IPS-18c (cell line): ENCODE measurements around the gene HSPB1.
A peak's percentile ranks its signal among the peaks of the same experiment; 100 is the strongest.
"Not testable (repeated sequence)": the region's sequence is repeated elsewhere in the genome, so short reads cannot be mapped to it uniquely, and the experiment has no call there.

Experiments
- H3K4me3 ChIP-seq: 2 replicates; pipeline ENCODE4 v1.7.0; 2013; ENCODE audit warnings: low read depth, mild to moderate bottlenecking, low read length, moderate library complexity; ENCODE audit not compliant: insufficient read depth
- H3K9me3 ChIP-seq: one replicate; pipeline ENCODE4 v1.6.1; 2013; ENCODE audit warnings: mild to moderate bottlenecking, low read length, moderate library complexity; ENCODE audit not compliant: control insufficient read depth, insufficient read depth

HSPB1 gene

DNA sequence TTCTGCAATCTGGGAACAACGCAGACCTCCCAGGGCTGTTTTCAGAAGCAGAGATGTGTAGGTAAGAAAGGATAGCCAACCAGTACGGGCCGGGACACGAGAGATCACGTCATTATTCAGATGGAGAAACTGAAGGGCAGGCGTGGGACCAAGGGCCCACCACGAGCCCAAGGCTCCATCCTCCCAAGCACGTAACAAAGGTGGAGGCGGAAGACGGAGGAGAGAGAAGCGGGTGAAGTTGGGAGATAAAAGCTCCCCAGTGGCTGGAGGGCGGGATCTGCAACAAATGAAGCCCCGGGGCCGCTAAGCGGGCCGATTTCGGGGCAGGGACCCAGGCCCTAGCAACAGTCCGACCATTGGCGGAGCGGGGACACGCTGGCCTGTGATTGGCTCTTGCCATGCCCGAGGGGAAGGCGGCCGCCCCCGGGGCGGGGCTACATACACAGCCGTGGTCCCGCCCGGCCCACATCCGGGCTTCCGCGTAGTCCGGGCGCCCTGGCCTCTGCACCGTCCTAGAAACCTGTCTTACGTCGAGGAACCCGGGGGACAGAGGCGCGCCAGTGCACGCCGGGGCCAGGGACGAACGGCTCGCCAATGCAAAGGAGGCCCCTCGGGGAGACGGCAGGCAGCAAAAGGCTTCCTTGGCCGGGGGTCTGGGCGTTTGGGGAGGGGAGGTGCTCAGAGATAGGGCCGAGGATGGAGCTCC, 15.5 kb downstream of the HSPB1 start:
- H3K9me3 ChIP-seq = no peaks in the 10 kb centered on the region

DNA sequence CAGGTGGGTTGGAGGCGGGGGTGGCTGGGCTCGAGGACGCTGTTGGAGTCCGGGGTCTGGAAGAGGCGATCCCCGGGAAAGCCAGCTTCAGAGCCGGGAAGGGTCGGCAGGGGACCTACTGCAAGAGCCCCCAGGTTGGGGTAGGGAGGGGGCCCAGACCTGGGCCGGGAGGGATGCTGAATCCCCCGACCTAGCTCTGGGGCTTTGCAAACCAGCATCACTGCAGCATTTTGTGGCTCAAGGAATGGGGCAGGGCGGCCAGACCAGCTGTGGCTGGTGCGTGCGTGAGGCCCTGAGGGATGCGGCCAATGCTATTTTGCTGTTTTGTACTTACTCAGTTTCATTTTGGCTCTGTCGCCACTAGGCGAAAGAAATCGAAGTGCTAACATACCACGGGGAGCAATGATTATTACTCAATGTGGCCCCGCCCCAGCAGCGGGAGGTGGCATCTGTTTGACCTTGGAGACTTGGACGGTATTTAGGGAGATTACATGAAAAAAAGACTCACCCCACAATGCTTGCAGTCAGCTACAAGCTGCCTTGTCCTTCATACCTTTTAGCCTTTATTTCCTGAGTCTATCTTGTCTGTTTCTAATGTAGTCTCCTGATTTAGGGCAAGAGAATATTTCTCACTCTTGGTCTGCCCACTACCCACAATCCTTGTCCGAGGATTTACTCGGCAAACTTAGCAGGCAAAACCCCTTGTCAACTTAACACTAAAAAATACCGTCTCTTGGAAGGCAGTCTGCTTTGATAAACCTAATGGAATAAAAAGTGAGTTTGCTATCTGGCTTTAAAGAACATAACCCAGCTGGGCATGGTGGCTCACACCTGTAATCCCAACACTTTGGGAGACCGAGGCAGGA, 16.2 kb downstream of the HSPB1 start:
- Histone ChIP-seq H3K4me3 (peak overlapping the region; percentile 94), H3K9me3 (no peaks in the 10 kb centered on the region)

More for the DNA sequence above, 15.5 kb downstream of the HSPB1 start:
- peak overlapping the region; percentile 94 for H3K4me3 ChIP-seq

GRCh38 chr7:76325092-76325491, 22.6 kb downstream of the HSPB1 start:
- no peak overlapping the region for H3K4me3 ChIP-seq
- H3K9me3 ChIP-seq = no peaks in the 10 kb centered on the region

DNA sequence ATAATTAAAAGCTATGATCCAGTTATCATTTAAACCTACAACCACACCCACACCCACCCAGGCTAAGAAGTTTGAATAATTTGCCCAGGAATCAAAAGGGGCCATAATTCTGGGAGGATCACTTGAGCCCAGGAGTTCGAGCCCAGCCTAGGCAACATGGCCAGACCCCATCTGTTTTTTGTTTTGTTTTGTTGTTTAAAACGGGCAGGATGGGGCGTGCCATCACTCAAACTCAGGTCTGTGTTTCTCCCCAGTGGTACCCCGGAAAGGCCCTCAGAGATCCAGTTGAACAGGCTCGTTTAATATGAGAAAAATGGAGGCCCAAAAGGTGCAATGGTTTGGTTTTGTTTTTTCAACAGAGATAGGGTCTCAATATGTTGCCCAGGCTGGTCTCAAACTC, 23.3 kb downstream of the HSPB1 start:
- no peak overlapping the region for H3K4me3 ChIP-seq

GRCh38 chr7:76326646-76327233, 24.3 kb downstream of the HSPB1 start:
- Histone ChIP-seq H3K9me3 (no peaks in the 10 kb centered on the region), H3K4me3 (no peak overlapping the region)

More for the DNA sequence above, 23.3 kb downstream of the HSPB1 start:
- H3K9me3 ChIP-seq = no peaks in the 10 kb centered on the region

- H3K9me3 ChIP-seq = no peaks in the 10 kb centered on the region
- no peak overlapping the region for H3K4me3 ChIP-seq
Observed at GRCh38 chr7:76327610-76328009, 25.1 kb downstream of the HSPB1 start.

GRCh38 chr7:76328389-76328788, 25.9 kb downstream of the HSPB1 start:
- Histone ChIP-seq H3K9me3 (no peaks in the 10 kb centered on the region), H3K4me3 (no peak overlapping the region)

DNA sequence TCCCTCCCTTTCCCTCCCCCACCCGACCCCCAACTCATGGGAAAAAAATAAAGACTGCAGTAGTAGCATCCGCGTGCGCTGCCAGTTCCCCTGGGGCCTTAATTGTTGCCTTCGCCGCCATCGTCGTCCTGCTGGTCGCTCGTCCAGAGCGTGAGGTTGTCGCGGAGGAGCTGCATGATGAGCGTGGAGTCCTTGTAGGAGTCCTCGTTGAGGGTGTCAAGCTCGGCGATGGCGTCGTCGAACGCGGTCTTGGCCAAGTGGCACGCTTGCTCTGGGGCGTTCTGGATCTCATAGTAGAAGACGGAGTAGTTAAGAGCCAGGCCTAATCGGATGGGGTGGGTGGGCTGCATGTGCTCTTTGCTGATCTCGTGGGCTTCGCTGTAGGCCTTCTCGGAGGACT, 27.0 kb downstream of the HSPB1 start:
- Histone ChIP-seq H3K4me3 (no peak overlapping the region), H3K9me3 (no peaks in the 10 kb centered on the region)

DNA sequence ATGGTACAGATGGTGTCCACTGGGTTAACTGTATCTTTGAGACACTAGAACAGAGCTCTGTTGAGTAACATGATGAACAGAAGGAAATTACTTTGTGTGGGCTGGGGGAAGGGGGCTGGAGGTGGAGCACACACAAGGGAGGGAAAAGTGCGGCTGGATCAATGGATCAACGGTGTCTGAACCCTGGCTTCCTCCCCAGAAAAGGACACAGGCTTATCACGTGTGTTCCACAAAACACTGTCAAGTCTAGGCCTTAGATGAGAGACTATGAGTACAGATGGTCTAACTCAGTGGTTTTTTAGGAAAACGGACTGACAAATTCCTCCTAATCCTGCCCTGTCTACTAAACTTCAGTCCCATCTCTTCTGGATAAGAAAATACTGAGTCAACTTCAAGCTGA, 27.8 kb downstream of the HSPB1 start:
- H3K9me3 ChIP-seq = no peaks in the 10 kb centered on the region
- H3K4me3 ChIP-seq = no peak overlapping the region

DNA sequence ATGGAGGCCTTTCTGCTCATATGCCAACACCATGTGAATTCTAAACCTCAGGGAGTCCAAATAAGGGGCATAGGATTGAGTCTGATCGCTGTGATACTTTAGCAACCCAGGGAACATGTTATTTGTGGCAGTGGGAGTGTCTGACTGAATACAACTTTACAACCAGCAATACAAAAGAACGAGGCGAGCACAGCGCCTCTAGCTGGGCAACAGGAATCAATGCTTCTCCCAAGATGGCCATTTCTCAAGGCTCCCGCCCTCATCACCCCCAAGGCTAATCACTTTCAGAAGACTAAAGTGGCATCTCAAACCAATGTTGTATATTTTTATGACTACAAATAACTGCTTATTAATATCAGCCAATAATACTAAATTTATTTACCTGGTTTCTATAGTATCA, 28.2 kb downstream of the HSPB1 start:
- H3K4me3 ChIP-seq = no peak overlapping the region
- H3K9me3 ChIP-seq = no peaks in the 10 kb centered on the region

DNA sequence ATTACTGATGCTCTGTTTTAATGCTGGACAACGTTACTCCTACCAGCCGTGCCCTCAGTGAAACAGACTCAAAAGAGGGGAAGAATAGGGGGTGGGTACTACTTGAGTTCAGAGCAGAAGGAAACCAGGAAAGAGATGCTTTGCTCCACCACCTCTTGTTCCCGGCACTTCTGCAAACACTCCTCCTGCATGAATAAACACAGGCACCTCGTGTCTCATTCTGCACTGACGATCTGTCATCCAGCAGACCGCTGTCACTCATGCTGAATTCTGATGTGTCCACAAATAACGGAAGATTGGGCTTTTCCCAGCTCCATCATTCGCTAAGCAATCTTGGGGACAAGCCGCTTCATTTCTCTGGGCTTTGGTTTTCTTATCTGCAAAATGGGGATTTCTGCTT, 29.6 kb downstream of the HSPB1 start:
- Histone ChIP-seq H3K9me3 (no peaks in the 10 kb centered on the region), H3K4me3 (no peak overlapping the region)

DNA sequence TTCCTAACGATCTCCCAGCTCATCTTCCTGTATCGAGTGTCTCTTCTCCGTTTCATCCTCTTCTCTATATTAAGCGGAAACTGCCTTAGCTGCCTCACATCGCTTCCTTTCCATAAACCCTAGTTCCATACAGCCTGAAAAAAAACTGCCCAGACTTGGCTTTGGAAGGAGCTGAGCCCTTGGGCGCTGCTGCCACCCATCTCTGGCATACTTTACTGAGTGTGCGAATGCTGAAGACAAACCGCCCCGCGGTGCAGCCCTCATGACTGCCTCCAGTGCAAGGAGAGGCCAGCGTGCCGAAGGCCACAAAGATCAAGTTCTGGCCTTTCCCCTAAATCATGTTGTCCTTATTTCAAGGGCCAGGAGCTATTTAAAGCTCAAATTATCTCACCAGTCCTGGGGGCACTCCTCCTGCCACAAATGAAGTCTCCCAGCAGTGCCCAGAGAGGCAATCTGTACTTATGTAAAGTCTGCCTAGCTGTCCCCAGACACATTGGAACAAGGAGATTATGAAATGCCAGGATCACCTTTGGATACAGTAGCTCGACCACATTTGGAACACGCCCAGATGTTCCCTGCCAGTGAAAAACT, 31.1 kb downstream of the HSPB1 start:
- H3K4me3 ChIP-seq = no peak overlapping the region
- no peaks in the 10 kb centered on the region for H3K9me3 ChIP-seq

- Histone ChIP-seq H3K4me3 (no peak overlapping the region), H3K9me3 (no peaks in the 10 kb centered on the region)
Observed at GRCh38 chr7:76334320-76334967, 32.0 kb downstream of the HSPB1 start.

- not testable (repeated sequence) for H3K4me3 ChIP-seq
Observed at GRCh38 chr7:76335417-76335816, 32.9 kb downstream of the HSPB1 start.

GRCh38 chr7:76336094-76336493, 33.6 kb downstream of the HSPB1 start:
- Histone ChIP-seq H3K9me3 (no peaks in the 10 kb centered on the region), H3K4me3 (no peak overlapping the region)

More at GRCh38 chr7:76335417-76335816, 32.9 kb downstream of the HSPB1 start:
- H3K9me3 ChIP-seq = not testable (repeated sequence)

DNA sequence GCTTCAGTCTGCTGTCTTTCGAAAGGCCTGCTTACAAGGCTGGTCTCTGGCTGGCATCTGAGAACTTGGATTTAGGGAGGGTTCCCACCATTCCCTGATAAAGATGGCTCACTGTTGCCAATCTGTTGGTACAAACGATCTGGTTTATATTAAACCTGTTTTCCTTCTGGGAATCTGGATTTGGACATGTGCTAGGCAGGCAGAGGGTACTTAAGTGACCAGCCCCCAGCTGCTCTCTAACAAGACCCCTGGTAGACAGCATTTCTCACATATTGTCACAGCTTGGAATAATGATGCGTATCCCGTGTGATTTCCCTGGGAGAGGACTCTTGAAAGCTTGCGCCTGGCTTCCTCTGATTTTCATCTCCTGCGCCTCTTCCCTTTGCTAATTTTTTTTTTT, 34.7 kb downstream of the HSPB1 start:
- H3K4me3 ChIP-seq = no peak overlapping the region
- no peaks in the 10 kb centered on the region for H3K9me3 ChIP-seq
